ENCODE measurements around the gene PGC. TPM values are rescaled to one million over a fixed set of nuclear protein-coding genes. Genes with fewer than 3 reads are reported as not detected.

Gene PGC
- not detected in 2 replicates for total RNA-seq (ENCODE audit: low replicate concordance)

DNA sequence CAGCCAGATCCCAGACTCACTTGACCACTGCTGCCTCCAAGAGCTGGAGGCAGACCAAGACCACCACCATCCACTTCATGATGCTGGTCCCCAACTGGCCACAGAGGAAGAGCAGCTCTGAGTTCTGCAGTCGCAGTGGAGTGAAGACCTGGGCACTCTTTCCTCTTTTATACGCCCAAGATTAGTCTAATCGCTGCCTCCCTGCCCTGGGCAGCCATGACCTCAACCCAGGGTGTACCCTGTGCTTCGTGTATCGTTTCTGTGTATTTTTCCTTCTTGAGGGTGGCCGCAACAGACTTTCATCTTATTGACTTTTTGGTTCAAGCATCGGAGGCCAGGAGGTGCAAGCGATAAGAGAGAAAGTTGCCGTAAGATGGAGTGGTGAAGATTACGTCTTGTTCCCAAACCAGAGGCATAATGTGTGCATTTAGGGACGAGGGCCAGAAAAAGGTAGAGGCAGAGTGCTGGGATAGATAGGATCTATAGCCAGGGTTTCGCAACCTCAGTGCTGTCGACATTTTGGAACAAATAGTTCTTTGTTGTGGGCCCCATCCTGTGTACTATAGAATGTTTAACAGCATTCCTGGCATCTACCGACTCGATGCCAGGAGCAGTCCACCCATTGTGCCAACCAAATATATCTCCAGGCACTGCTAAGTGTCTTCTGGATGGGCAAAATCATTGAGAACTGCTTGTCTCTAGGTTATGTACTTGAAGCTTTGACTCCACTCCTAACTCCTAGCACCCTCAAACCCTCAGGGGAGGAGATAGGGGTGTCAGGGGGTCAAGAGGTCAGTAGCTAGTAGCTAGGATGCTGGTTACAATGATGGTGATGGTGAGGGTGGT lies at the start of gene PGC:
PGC (minus strand) TSS at position 142 of the 846 bp plus-strand sequence; CDS start at position 79, 63 bp downstream.
- DNase-seq (ENCODE audit: low read depth) = no peak
- no peak within 1 kb of the TSS for H3K4me3 ChIP-seq (ENCODE audit: low read depth, low read length)
- TF ChIP-seq, protein P1, sequence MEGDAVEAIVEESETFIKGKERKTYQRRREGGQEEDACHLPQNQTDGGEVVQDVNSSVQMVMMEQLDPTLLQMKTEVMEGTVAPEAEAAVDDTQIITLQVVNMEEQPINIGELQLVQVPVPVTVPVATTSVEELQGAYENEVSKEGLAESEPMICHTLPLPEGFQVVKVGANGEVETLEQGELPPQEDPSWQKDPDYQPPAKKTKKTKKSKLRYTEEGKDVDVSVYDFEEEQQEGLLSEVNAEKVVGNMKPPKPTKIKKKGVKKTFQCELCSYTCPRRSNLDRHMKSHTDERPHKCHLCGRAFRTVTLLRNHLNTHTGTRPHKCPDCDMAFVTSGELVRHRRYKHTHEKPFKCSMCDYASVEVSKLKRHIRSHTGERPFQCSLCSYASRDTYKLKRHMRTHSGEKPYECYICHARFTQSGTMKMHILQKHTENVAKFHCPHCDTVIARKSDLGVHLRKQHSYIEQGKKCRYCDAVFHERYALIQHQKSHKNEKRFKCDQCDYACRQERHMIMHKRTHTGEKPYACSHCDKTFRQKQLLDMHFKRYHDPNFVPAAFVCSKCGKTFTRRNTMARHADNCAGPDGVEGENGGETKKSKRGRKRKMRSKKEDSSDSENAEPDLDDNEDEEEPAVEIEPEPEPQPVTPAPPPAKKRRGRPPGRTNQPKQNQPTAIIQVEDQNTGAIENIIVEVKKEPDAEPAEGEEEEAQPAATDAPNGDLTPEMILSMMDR (IDR thresholded peaks at IDR 0.05; ENCODE audit: insufficient read depth, low read length) = no peak

DNA sequence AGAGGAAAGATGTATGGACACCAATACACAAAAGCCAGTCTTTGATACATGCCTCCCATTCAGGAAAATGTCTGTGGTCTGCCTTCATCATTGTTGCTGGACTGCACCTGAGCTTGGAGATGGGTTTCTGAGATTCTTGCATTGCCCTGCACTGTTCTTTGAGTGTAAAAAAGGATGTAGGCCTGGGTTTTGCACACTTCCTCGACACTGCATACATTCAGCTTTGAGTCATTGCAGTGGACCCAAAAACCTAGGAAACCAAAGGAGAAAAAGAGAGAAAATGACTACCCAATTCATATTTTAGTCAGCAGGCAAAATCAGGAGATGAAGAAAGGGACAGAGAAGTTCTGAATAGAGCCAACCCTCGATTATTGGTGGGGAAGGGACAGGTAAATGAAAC lies 49.3 kb upstream of the PGC start:
- TF ChIP-seq, protein P1 (IDR thresholded peaks at IDR 0.05; ENCODE audit: insufficient read depth, low read length) = no peak
- no peak for DNase-seq (ENCODE audit: low read depth)
- no peak overlapping the region for H3K4me3 ChIP-seq (ENCODE audit: low read depth, low read length)

- no peak overlapping the region for H3K4me3 ChIP-seq (ENCODE audit: low read depth, low read length)
- no peak for DNase-seq (ENCODE audit: low read depth)
- TF ChIP-seq, protein P1 (IDR thresholded peaks at IDR 0.05; ENCODE audit: insufficient read depth, low read length) = no peak
These were observed 44.8 kb upstream of the PGC start for GRCh38 chr6:41791984-41792383.

DNA sequence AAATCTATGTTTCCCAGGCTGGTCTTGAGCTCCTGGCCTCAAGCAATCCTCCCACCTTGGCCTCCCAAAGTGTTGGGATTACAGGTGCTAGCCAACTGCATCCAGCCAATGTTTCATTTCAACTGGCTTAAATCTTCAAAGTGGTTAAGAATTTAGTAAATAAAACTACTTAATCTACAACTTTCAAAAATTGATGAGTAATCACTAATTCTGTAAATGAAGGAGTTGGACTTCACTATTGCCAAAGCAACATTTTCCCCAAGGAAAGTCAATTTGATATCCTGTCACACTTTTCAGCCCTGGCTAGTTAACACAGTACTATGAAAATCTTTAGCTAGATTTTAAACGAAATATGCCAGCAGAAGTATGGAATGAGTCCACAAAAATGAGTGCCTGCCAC lies 44.1 kb upstream of the PGC start:
- TF ChIP-seq, protein P1 (IDR thresholded peaks at IDR 0.05; ENCODE audit: insufficient read depth, low read length) = no peak
- no peak overlapping the region for H3K4me3 ChIP-seq (ENCODE audit: low read depth, low read length)

DNA sequence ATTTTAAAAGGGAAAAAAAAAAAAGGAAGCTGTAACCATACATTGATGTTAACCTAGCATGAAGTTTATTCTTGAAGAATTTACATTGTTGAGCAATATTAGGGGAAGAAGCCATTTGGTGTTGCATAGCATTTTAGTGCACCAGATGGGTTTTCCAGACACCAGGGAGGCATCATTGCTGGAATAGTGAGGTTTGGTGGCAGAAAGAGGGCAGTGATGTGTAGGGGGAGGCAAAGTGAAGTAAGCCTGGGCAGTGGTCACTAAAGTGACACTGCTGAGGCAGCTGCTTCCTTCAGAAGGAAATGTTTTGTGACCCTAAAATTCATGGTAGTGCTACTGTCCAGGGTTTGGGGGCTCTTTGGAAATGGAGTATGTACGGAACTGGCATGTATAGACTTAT lies 42.8 kb upstream of the PGC start:
- no peak for DNase-seq (ENCODE audit: low read depth)
- TF ChIP-seq, protein P1 (IDR thresholded peaks at IDR 0.05; ENCODE audit: insufficient read depth, low read length) = no peak
- H3K4me3 ChIP-seq (ENCODE audit: low read depth, low read length) = no peak overlapping the region

More for the DNA sequence above, 44.1 kb upstream of the PGC start:
- no peak for DNase-seq (ENCODE audit: low read depth)

DNA sequence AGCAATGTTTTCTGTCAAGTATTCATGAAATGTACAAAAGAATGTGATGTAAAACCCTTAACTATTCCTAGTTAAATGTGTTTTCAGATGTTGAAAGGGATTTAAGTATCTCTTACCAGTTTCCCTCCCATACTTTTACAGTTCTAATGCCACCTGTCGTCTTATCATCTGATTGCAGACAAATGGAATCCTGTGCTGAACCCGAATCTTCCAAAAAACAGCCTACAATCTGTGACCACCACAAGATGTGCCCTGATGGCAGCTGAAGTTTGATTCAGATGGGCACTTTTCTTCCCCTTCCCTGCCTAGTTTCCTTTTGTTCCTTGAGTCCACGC lies 42.2 kb upstream of the PGC start:
- TF ChIP-seq, protein P1 (IDR thresholded peaks at IDR 0.05; ENCODE audit: insufficient read depth, low read length) = no peak
- H3K4me3 ChIP-seq (ENCODE audit: low read depth, low read length) = no peak overlapping the region
- no peak for DNase-seq (ENCODE audit: low read depth)
